T-helper 2 cell (primary cell): Measurements from ENCODE around the gene BCCIP.
A peak's percentile ranks its signal among the peaks of the same experiment; 100 is the strongest.

Source experiments
- DNase-seq, 5 experiments: peaks; one replicate each; pipeline versions ENCODE4 v3.0.0 to v3.0.0-alpha.2; 2012 to 2022

The BCCIP gene

GRCh38 chr10:125844751-125845221, 21.4 kb downstream of the BCCIP start:
- no peak for DNase-seq

- no peak for DNase-seq
Measured at GRCh38 chr10:125845617-125846016, 22.3 kb downstream of the BCCIP start.

- DNase-seq = no peak
Measured at GRCh38 chr10:125846894-125847293, 23.5 kb downstream of the BCCIP start.

- DNase-seq = no peak
Measured at GRCh38 chr10:125848371-125848770, 25.0 kb downstream of the BCCIP start.

GRCh38 chr10:125848857-125849256, 25.5 kb downstream of the BCCIP start:
- DNase-seq = no peak

GRCh38 chr10:125849448-125849847, 26.1 kb downstream of the BCCIP start:
- no peak for DNase-seq

GRCh38 chr10:125850766-125851731, 27.7 kb downstream of the BCCIP start:
- no peak for DNase-seq

- no peak for DNase-seq
Measured at GRCh38 chr10:125852487-125852886, 29.1 kb downstream of the BCCIP start.

- DNase-seq = no peak
Measured at GRCh38 chr10:125857185-125857760, 33.9 kb downstream of the BCCIP start.

- DNase-seq = no peak
Measured at GRCh38 chr10:125859128-125859817, 35.9 kb downstream of the BCCIP start.

- no peak for DNase-seq
Measured at GRCh38 chr10:125865120-125865519, 41.8 kb downstream of the BCCIP start.

- DNase-seq = no peak
Measured at GRCh38 chr10:125866421-125867029, 43.2 kb downstream of the BCCIP start.

GRCh38 chr10:125868372-125868975, 45.1 kb downstream of the BCCIP start:
- peak in 1 of 5 experiments; percentile 53 for DNase-seq

GRCh38 chr10:125871338-125871737, 48.0 kb downstream of the BCCIP start:
- DNase-seq = no peak

GRCh38 chr10:125878957-125879835, 55.9 kb downstream of the BCCIP start:
- DNase-seq = no peak

GRCh38 chr10:125880719-125881118, 57.4 kb downstream of the BCCIP start:
- DNase-seq = no peak

GRCh38 chr10:125881192-125881591, 57.8 kb downstream of the BCCIP start, which contains the start of gene DHX32:
Gene DHX32, minus strand, starts transcription at chr10:125881292. Its CDS starts 468 bp downstream, at chr10:125880824.
- no peak for DNase-seq

- DNase-seq = no peak
Measured at GRCh38 chr10:125882596-125882995, 59.2 kb downstream of the BCCIP start.

GRCh38 chr10:125883211-125883610, 59.9 kb downstream of the BCCIP start:
- DNase-seq = no peak
